ENCODE data around the gene CLDN19.
A peak's percentile ranks its signal among the peaks of the same experiment; 100 is the strongest.

- TF ChIP-seq CTCF (conservative IDR thresholded peaks at IDR 0.05 in 1 of 2, IDR thresholded peaks at IDR 0.05 in 1 of 2; ENCODE audit: extremely low read depth in 1 of 2, insufficient read depth in 1 of 2, low read depth in 1 of 2, low read length in 2 of 2) = peak in 1 of 2 donors; percentile 20
- TF ChIP-seq EZH2 (IDR thresholded peaks at IDR 0.05; ENCODE audit: borderline replicate concordance, low read length) = no peak
These were observed 2.8 kb downstream of the CLDN19 start for GRCh38 chr1:42737257-42737656.

Data from mammary epithelial cell (primary cell).